Upper lobe of right lung (tissue), 1 donor: ENCODE results near the gene SCAPER. TPM values are rescaled to one million over a fixed set of nuclear protein-coding genes. Genes with fewer than 3 reads are reported as not detected.
"Not testable (repeated sequence)": the region's sequence is repeated elsewhere in the genome, so short reads cannot be mapped to it uniquely, and the experiment has no call there.

Source experiments
- ATAC-seq: fragments of 200-7000 bp; cut with Tn5 transposase; one replicate; pipeline ENCODE4 v1.9.1; 2020; ENCODE audit warnings: mild to moderate bottlenecking, moderate library complexity
- DNase-seq: peaks from one replicate; pipeline ENCODE4 v3.0.0-alpha.2; 2020
- H3K27ac ChIP-seq: fragments of 200-600 bp; one replicate; pipeline ENCODE4 v1.8.0; 2022
- H3K27me3 ChIP-seq: fragments of 200-600 bp; one replicate; pipeline ENCODE4 v1.8.0; 2022; ENCODE audit warnings: mild to moderate bottlenecking
- H3K36me3 ChIP-seq: fragments of 200-600 bp; one replicate; pipeline ENCODE4 v1.8.0; 2022
- H3K4me1 ChIP-seq: fragments of 200-600 bp; one replicate; pipeline ENCODE4 v1.8.0; 2022
- H3K4me3 ChIP-seq: fragments of 200-600 bp; one replicate; pipeline ENCODE4 v1.8.0; 2022; ENCODE audit warnings: mild to moderate bottlenecking
- H3K9me3 ChIP-seq: fragments of 200-600 bp; one replicate; pipeline ENCODE4 v1.8.0; 2022
- intact Hi-C: fragments of 100-400 bp; cut with DNase I; formaldehyde crosslinking; loops from one replicate; pipeline ENCODE4 v1.11.0; 2022
- total RNA-seq: library from RNA; stranded (reverse); fragmentation: NEBNext Ultra II Directional; extraction: Animal tissue kit (Norgen Biotek cat#: 25700); gene quantifications from one replicate; pipeline ENCODE4 v1.2.1, GENCODE V29; 2021
- TF ChIP-seq, protein P1 (sequence below): fragments of 200-600 bp; IDR thresholded peaks from one replicate; pipeline ENCODE4 v1.8.0; 2022; ENCODE audit warnings: antibody characterized with exemption
- donor health status: DM: no; HTN: yes; CAD: no; lungs with severe emphysema.

Gene SCAPER
- total RNA-seq, 1 donor from 2014 or later = 44.3 TPM

DNA sequence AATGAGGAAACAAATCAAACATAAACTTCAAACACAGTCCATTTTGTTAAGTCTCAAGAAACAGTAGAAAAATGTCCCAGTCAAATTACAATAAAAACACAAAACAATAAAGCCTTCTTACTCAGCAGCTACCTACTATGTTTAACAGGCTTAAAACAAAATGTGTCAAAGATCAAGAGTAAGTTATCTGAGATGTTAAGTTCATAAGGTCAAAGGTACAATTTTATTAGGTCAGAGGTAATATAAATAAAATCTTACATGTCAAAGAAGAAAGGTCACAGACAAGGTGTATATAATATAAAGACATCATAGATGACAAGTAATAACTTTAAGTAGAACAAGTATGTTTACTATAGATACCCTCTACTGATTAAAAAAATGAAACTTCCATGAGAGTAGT lies 208.3 kb downstream of the SCAPER start:
- Histone ChIP-seq H3K4me3 (no peak overlapping the region), H3K27ac (no peak overlapping the region), H3K4me1 (no peaks in the 10 kb centered on the region), H3K9me3 (no peaks in the 10 kb centered on the region), H3K36me3 (peaks cover 26% of the 10 kb centered on the region), H3K27me3 (no peaks in the 10 kb centered on the region)
- ATAC-seq = no peak
- DNase-seq = no peak
- TF ChIP-seq, protein P1, sequence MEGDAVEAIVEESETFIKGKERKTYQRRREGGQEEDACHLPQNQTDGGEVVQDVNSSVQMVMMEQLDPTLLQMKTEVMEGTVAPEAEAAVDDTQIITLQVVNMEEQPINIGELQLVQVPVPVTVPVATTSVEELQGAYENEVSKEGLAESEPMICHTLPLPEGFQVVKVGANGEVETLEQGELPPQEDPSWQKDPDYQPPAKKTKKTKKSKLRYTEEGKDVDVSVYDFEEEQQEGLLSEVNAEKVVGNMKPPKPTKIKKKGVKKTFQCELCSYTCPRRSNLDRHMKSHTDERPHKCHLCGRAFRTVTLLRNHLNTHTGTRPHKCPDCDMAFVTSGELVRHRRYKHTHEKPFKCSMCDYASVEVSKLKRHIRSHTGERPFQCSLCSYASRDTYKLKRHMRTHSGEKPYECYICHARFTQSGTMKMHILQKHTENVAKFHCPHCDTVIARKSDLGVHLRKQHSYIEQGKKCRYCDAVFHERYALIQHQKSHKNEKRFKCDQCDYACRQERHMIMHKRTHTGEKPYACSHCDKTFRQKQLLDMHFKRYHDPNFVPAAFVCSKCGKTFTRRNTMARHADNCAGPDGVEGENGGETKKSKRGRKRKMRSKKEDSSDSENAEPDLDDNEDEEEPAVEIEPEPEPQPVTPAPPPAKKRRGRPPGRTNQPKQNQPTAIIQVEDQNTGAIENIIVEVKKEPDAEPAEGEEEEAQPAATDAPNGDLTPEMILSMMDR = no peak
- intact Hi-C loops = no loop called here

DNA sequence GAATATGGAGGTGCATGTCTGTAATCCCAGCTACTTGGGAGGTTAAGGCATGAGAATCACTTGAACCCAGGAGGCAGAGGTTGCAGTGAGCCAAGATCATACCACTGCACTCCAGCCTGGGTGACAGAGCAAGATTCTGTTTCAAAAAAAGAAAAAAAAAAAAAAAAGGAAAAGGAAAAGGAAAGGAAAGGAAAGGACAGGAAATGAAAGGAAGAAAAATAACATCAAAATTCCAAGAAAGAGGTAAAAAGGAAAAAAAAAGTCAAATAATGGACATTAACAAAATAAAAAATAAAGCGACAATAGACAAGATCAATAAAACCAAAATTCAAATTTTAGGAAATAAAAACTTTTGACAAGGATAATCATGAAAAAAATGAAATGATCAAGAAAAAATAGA lies 212.6 kb downstream of the SCAPER start:
- H3K4me1 ChIP-seq, intact Hi-C loops, H3K4me3 ChIP-seq, H3K36me3 ChIP-seq, H3K9me3 ChIP-seq, ATAC-seq, H3K27me3 ChIP-seq, H3K27ac ChIP-seq, DNase-seq: not testable (repeated sequence)

DNA sequence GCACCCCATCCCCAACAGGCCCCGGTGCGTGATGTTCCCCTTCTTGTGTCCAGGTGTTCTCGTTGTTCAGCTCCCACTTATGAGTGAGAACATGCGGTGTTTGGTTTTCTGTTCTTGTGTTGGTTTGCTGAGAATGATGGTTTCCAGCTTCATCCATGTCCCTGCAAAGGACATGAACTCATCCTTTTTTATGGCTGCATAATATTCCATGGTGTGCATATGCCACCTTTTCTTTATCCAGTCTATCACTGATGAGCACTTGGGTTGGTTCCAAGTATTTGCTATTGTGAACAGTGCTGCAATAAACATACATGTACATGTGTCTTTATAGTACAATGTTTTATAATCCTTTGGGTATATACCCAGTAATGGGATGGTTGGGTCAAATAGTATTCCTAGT lies 217.5 kb downstream of the SCAPER start:
- intact Hi-C loops, ATAC-seq, H3K4me1 ChIP-seq, H3K4me3 ChIP-seq, H3K9me3 ChIP-seq, DNase-seq, H3K36me3 ChIP-seq, H3K27me3 ChIP-seq, H3K27ac ChIP-seq: not testable (repeated sequence)

DNA sequence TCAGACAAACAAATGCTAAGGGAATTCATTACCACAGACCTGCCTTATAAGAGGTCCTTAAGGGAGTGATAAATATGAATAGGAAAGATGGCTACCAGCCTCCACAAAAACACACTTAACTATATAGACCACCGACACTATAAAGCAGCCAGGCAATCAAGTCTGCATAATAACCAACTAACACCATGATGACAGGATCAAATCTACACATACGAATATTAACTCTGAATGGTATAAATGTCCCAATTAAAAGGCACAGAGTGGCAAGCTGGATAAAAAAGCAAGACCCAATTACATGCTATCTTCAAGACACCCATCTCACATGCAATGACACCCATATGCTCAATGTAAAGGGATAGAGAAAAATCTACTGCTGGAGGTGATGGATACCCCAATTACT lies 221.1 kb downstream of the SCAPER start:
- no peak for ATAC-seq
- intact Hi-C loops = no loop called here
- Histone ChIP-seq H3K4me1 (no peaks in the 10 kb centered on the region), H3K9me3 (no peaks in the 10 kb centered on the region), H3K27ac (no peak overlapping the region), H3K4me3 (no peak overlapping the region), H3K27me3 (no peaks in the 10 kb centered on the region), H3K36me3 (no peaks in the 10 kb centered on the region)
- no peak for DNase-seq
- TF ChIP-seq, protein P1 = no peak

DNA sequence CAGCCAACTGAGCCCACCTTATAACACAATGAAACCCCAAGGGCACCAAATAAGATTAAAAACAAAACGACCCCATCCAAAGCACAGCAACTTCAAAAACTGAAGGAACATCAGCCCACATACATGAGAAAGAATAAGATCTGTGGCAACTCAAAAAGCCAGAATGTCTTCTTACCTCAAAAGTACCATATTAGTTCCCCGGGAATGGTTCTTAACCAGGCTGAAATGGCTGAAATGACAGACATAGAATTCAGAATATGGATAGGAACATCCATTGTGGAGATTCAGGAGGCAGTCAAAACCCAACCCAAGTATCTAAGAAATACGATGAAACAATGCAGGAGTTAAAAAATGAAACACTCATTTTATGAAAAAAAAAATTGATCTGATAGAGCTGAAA lies 222.3 kb downstream of the SCAPER start:
- H3K36me3 ChIP-seq = no peaks in the 10 kb centered on the region
- H3K4me3 ChIP-seq = no peak overlapping the region
- no peaks in the 10 kb centered on the region for H3K27me3 ChIP-seq
- TF ChIP-seq, protein P1 = no peak
- H3K9me3 ChIP-seq = no peaks in the 10 kb centered on the region
- H3K4me1 ChIP-seq = no peaks in the 10 kb centered on the region
- no peak for ATAC-seq
- no peak for DNase-seq
- intact Hi-C loops = no loop called here
- no peak overlapping the region for H3K27ac ChIP-seq

DNA sequence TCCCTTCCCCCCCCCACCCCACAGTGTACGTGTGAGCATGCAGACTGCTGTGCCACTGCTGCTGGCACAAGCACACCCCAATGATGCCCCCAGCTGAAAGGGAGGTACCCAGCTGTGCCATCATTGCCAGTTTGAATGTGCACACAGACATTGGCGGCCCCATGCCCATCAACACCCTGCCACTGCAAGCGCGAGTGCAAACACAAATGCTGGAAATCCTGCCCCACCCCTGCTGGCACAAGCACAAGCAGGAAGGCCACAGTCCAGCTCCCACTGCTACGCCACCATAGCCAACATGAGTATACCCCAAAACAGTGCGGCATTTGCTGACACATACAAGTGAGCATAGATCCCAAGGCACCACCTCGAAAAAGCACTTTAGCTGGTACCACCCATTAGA lies 222.9 kb downstream of the SCAPER start:
- no peaks in the 10 kb centered on the region for H3K27me3 ChIP-seq
- no peak for DNase-seq
- no peaks in the 10 kb centered on the region for H3K9me3 ChIP-seq
- H3K27ac ChIP-seq = no peak overlapping the region
- TF ChIP-seq, protein P1 = no peak
- H3K4me1 ChIP-seq = no peaks in the 10 kb centered on the region
- intact Hi-C loops = no loop called here
- no peak overlapping the region for H3K4me3 ChIP-seq
- no peak for ATAC-seq
- H3K36me3 ChIP-seq = no peaks in the 10 kb centered on the region

DNA sequence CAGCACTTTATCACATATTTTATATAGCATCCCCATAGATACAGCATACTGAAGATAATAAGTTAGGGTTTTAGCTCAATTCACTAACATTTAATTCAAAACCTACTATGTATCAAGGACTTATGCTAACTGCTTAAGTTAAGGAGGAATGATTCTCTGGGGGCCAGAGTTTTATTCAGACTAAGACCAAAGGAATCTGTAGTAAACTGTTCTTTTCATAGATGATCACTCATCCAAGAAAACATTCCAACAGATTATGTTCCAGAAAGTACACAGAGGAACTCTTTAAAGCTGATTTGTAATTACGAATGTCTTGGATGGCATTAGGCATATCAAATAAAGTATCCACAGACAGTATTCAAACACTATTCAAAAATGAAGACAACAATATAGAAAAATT lies 226.4 kb downstream of the SCAPER start:
- H3K4me1 ChIP-seq = no peaks in the 10 kb centered on the region
- H3K4me3 ChIP-seq = no peak overlapping the region
- H3K27ac ChIP-seq = no peak overlapping the region
- ATAC-seq (no peak), DNase-seq (no peak)
- intact Hi-C loops = no loop called here
- no peaks in the 10 kb centered on the region for H3K9me3 ChIP-seq
- no peaks in the 10 kb centered on the region for H3K27me3 ChIP-seq
- TF ChIP-seq, protein P1 = no peak
- no peaks in the 10 kb centered on the region for H3K36me3 ChIP-seq
